Neural cell (in vitro differentiated cells): ENCODE results near the gene CYB561D1. TPM values are rescaled to one million over a fixed set of nuclear protein-coding genes. Genes with fewer than 3 reads are reported as not detected.

ENCODE experiments used
- H2AFZ ChIP-seq: fragments of 200-600, 300-800 bp; sonication (generic), shearing (Covaris generic); 2 replicates; pipeline ENCODE4 v1.6.0; 2014; ENCODE audit warnings: low read depth, mild to moderate bottlenecking, antibody characterized with exemption, low read length, moderate library complexity
- H3F3A ChIP-seq: fragments of 200-600 bp; shearing (Covaris generic); 2 replicates; pipeline ENCODE4 v1.6.1; 2016; ENCODE audit warnings: mild to moderate bottlenecking, moderate library complexity, mixed read lengths, antibody characterized with exemption, low read length; ENCODE audit not compliant: insufficient read depth, poor library complexity, severe bottlenecking
- H3K27ac ChIP-seq: fragments of 200-600, 300-800 bp; sonication (generic), shearing (Covaris generic); 2 replicates; pipeline ENCODE4 v1.5.1; 2014; ENCODE audit warnings: mild to moderate bottlenecking, low read length, moderate library complexity
- H3K27me3 ChIP-seq: fragments of 300-800, 200-600 bp; sonication (generic), shearing (Covaris generic); 2 replicates; pipeline ENCODE4 v1.6.0; 2014; ENCODE audit warnings: mild to moderate bottlenecking, low read depth, low read length, moderate library complexity; ENCODE audit not compliant: insufficient read depth
- H3K36me3 ChIP-seq: fragments of 300-800, 200-600 bp; sonication (generic), shearing (Covaris generic); 2 replicates; pipeline ENCODE4 v1.5.1; 2014; ENCODE audit warnings: mild to moderate bottlenecking, antibody characterized with exemption, low read length, moderate library complexity; ENCODE audit not compliant: insufficient read depth
- H3K4me2 ChIP-seq: fragments of 300-800, 200-600 bp; sonication (generic), shearing (Covaris generic); 2 replicates; pipeline ENCODE4 v1.6.0; 2014; ENCODE audit warnings: mild to moderate bottlenecking, low read length
- H3K4me3 ChIP-seq: fragments of 300-800, 200-600 bp; sonication (generic), shearing (Covaris generic); 2 replicates; pipeline ENCODE4 v1.5.1; 2014; ENCODE audit warnings: mild to moderate bottlenecking, low read length, moderate library complexity
- H3K79me2 ChIP-seq: fragments of 200-600 bp; shearing (Covaris generic); replicated peaks from 2 replicates; pipeline ENCODE4 v1.6.0; 2014; ENCODE audit warnings: mild to moderate bottlenecking, low read length, moderate library complexity; ENCODE audit not compliant: insufficient read depth
- H3K9ac ChIP-seq: fragments of 300-800, 200-600 bp; sonication (generic), shearing (Covaris generic); 2 replicates; pipeline ENCODE4 v1.6.1; 2016; ENCODE audit warnings: mild to moderate bottlenecking, low read length, mixed read lengths
- H3K9me2 ChIP-seq: fragments of 200-600 bp; shearing (Covaris generic); 2 replicates; pipeline ENCODE4 v1.6.1; 2016; ENCODE audit warnings: mild to moderate bottlenecking, low read length, mixed read lengths; ENCODE audit not compliant: insufficient read depth
- H3K9me3 ChIP-seq: fragments of 200-600, 300-800 bp; sonication (generic), shearing (Covaris generic); 2 replicates; pipeline ENCODE4 v1.6.1; 2016; ENCODE audit warnings: mild to moderate bottlenecking, mixed run types, low read length, moderate library complexity, mixed read lengths
- H4K20me1 ChIP-seq: fragments of 200-600 bp; shearing (Covaris generic); 2 replicates; pipeline ENCODE4 v1.6.1; 2016; ENCODE audit warnings: mild to moderate bottlenecking, mixed run types; ENCODE audit not compliant: insufficient read depth
- EP300 ChIP-seq: fragments of 450-650 bp; conservative IDR thresholded peaks from 2 replicates; pipeline ENCODE4 v1.6.1; 2014; ENCODE audit warnings: antibody characterized with exemption, mild to moderate bottlenecking, moderate library complexity; ENCODE audit not compliant: poor library complexity, severe bottlenecking
- EZH2 ChIP-seq: fragments of 200-600, 300-800 bp; shearing (Covaris generic), sonication (generic); IDR thresholded peaks from 2 replicates; pipeline ENCODE4 v1.6.1; 2014; ENCODE audit warnings: antibody characterized with exemption, low read length, borderline replicate concordance, mild to moderate bottlenecking; ENCODE audit not compliant: insufficient read depth, poor library complexity, severe bottlenecking
- MXI1 ChIP-seq: fragments of 450-650 bp; conservative IDR thresholded peaks from 2 replicates; pipeline ENCODE4 v1.6.1; 2014; ENCODE audit warnings: antibody characterized with exemption, mild to moderate bottlenecking; ENCODE audit not compliant: poor library complexity, severe bottlenecking
- POLR2AphosphoS5 ChIP-seq: IDR thresholded peaks from 2 replicates; pipeline ENCODE4 v1.6.1; 2012
- RAD21 ChIP-seq: fragments of 450-650 bp; conservative IDR thresholded peaks from 2 replicates; pipeline ENCODE4 v1.6.1; 2014; ENCODE audit warnings: antibody characterized with exemption, mild to moderate bottlenecking, moderate library complexity
- SMC3 ChIP-seq: fragments of 450-650 bp; conservative IDR thresholded peaks from 2 replicates; pipeline ENCODE4 v1.6.1; 2014; ENCODE audit warnings: antibody characterized with exemption, mild to moderate bottlenecking, moderate library complexity; ENCODE audit not compliant: poor library complexity
- TAF1 ChIP-seq: IDR thresholded peaks from 2 replicates; pipeline ENCODE4 v1.6.1; 2012; ENCODE audit warnings: low read depth
- polyA plus RNA-seq: library from polyadenylated mRNA; depleted of rRNA; stranded (reverse); fragments of >200 nt; gene quantifications from 2 replicates; pipeline ENCODE4 v1.2.3, GENCODE V29; 2014
- TF ChIP-seq, protein P1 (sequence below): fragments of 450-650 bp; IDR thresholded peaks from 2 replicates; pipeline ENCODE4 v1.5.1; 2014; ENCODE audit warnings: antibody characterized with exemption, mild to moderate bottlenecking, moderate library complexity; ENCODE audit not compliant: poor library complexity, severe bottlenecking
- TF ChIP-seq, protein P2 (sequence below): IDR thresholded peaks from 2 replicates; pipeline ENCODE4 v1.6.1; 2012; ENCODE audit warnings: borderline replicate concordance

CYB561D1 gene
- polyA plus RNA-seq, 1 donor from 2014 or later = 7.2 TPM

DNA sequence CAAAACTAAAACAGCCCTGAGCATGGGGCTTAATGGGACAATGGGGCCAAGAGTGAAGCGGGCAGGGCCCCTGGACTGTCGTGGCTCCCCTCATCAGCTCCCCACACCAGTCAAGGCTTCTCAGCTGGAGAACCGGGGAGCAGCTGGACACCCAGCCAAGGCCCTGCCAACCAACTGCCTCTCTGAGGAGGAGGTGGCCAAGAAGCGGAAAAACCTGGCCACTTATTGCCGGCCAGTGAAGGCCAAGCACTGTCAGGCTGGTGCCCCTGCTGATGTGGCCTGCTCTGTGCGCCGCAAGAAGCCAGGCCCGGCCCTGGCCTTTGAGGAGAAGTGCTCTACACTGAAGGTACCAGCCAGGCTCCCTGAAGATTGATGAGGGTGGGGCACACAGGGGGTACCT, 2.5 kb upstream of the CYB561D1 start:
- Histone ChIP-seq H2AFZ (no peak overlapping the region), H3K27me3 (no peaks in the 10 kb centered on the region), H3K4me3 (no peak overlapping the region), H4K20me1 (no peaks in the 10 kb centered on the region), H3K4me2 (no peak overlapping the region), H3K9ac (no peak overlapping the region), H3F3A (no peaks in the 10 kb centered on the region), H3K36me3 (no peaks in the 10 kb centered on the region), H3K79me2 (no peaks in the 10 kb centered on the region), H3K9me2 (no peaks in the 10 kb centered on the region), H3K27ac (no peak overlapping the region), H3K9me3 (no peaks in the 10 kb centered on the region)
- no peak for TF ChIP-seq TAF1
- TF ChIP-seq EP300 = no peak
- no peak for TF ChIP-seq RAD21
- TF ChIP-seq SMC3 = no peak
- TF ChIP-seq, protein P1, sequence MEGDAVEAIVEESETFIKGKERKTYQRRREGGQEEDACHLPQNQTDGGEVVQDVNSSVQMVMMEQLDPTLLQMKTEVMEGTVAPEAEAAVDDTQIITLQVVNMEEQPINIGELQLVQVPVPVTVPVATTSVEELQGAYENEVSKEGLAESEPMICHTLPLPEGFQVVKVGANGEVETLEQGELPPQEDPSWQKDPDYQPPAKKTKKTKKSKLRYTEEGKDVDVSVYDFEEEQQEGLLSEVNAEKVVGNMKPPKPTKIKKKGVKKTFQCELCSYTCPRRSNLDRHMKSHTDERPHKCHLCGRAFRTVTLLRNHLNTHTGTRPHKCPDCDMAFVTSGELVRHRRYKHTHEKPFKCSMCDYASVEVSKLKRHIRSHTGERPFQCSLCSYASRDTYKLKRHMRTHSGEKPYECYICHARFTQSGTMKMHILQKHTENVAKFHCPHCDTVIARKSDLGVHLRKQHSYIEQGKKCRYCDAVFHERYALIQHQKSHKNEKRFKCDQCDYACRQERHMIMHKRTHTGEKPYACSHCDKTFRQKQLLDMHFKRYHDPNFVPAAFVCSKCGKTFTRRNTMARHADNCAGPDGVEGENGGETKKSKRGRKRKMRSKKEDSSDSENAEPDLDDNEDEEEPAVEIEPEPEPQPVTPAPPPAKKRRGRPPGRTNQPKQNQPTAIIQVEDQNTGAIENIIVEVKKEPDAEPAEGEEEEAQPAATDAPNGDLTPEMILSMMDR = no peak
- TF ChIP-seq, protein P2, sequence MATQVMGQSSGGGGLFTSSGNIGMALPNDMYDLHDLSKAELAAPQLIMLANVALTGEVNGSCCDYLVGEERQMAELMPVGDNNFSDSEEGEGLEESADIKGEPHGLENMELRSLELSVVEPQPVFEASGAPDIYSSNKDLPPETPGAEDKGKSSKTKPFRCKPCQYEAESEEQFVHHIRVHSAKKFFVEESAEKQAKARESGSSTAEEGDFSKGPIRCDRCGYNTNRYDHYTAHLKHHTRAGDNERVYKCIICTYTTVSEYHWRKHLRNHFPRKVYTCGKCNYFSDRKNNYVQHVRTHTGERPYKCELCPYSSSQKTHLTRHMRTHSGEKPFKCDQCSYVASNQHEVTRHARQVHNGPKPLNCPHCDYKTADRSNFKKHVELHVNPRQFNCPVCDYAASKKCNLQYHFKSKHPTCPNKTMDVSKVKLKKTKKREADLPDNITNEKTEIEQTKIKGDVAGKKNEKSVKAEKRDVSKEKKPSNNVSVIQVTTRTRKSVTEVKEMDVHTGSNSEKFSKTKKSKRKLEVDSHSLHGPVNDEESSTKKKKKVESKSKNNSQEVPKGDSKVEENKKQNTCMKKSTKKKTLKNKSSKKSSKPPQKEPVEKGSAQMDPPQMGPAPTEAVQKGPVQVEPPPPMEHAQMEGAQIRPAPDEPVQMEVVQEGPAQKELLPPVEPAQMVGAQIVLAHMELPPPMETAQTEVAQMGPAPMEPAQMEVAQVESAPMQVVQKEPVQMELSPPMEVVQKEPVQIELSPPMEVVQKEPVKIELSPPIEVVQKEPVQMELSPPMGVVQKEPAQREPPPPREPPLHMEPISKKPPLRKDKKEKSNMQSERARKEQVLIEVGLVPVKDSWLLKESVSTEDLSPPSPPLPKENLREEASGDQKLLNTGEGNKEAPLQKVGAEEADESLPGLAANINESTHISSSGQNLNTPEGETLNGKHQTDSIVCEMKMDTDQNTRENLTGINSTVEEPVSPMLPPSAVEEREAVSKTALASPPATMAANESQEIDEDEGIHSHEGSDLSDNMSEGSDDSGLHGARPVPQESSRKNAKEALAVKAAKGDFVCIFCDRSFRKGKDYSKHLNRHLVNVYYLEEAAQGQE = no peak
- TF ChIP-seq POLR2AphosphoS5 = no peak
- no peak for TF ChIP-seq MXI1
- TF ChIP-seq EZH2 = no peak

DNA sequence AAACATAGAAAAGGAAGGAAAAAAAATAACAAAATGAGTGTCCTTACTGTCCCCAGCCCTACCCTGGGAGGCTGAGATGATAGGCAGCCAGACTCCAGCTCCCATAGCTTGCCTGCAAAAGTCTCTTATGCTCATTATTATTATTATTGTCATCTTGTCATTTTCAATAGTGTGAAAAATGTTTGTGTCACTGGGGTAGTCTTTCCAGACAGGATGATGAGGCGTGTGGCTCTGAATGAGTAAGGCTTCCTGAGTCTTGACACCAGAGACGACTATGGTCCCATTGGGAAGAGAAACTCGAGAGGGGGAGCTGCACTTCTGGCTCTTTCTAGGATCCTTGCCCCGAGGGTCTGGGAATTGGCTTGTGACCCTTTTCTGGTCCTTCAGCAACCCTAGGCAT, 1.1 kb upstream of the CYB561D1 start:
- Histone ChIP-seq H3K79me2 (no peaks in the 10 kb centered on the region), H3F3A (no peaks in the 10 kb centered on the region), H2AFZ (no peak overlapping the region), H4K20me1 (no peaks in the 10 kb centered on the region), H3K9me2 (no peaks in the 10 kb centered on the region), H3K4me2 (no peak overlapping the region), H3K27me3 (no peaks in the 10 kb centered on the region), H3K27ac (no peak overlapping the region), H3K36me3 (no peaks in the 10 kb centered on the region), H3K9me3 (no peaks in the 10 kb centered on the region), H3K9ac (no peak overlapping the region), H3K4me3 (no peak overlapping the region)
- TF ChIP-seq EP300 = peak; percentile 50
- TF ChIP-seq RAD21 = no peak
- TF ChIP-seq, protein P2 = no peak
